ENCODE results near the gene NSD2. TPM values are rescaled to one million over a fixed set of nuclear protein-coding genes. Genes with fewer than 3 reads are reported as not detected.

The NSD2 gene
- polyA plus RNA-seq, 12 donors = 40.2 to 69.7 (median 52.1) TPM; not detected in 1

Other genes with a start within 250 kb of the NSD2 start
- gene FAM53A, start 187.1 kb upstream of the NSD2 start, polyA plus RNA-seq (ENCODE audit: insufficient read length in 12 of 12) = 1 to 10 TPM in 9 of 12 donors, under 1 TPM in 1, not detected in 2; 0.72 to 1.7 (median 1.3) TPM
- gene SLBP, start 159.1 kb upstream of the NSD2 start, polyA plus RNA-seq (ENCODE audit: insufficient read length in 12 of 12) = 10 to 100 TPM in 11 of 12 donors, not detected in 1; 32.0 to 57.2 (median 38.6) TPM
- 10 to 100 TPM in 11 of 12 donors, not detected in 1; 15.8 to 22.6 (median 20.4) TPM for gene TMEM129, start 150.1 kb upstream of the NSD2 start, polyA plus RNA-seq (ENCODE audit: insufficient read length in 12 of 12)
- 10 to 100 TPM in 11 of 12 donors, not detected in 1; 15.3 to 43.5 (median 26.6) TPM for gene TACC3, start 149.9 kb upstream of the NSD2 start, polyA plus RNA-seq (ENCODE audit: insufficient read length in 12 of 12)
- gene FGFR3, start 78.1 kb upstream of the NSD2 start, polyA plus RNA-seq (ENCODE audit: insufficient read length in 12 of 12) = 10 to 100 TPM in 4 of 12 donors, 1 to 10 TPM in 4, under 1 TPM in 3, not detected in 1; 0.92 to 62.4 (median 1.6) TPM
- 10 to 100 TPM in 11 of 12 donors, not detected in 1; 10.6 to 22.3 (median 14.2) TPM for gene LETM1, start 15.2 kb upstream of the NSD2 start, polyA plus RNA-seq (ENCODE audit: insufficient read length in 12 of 12)
- gene NELFA, start 137.6 kb downstream of the NSD2 start, polyA plus RNA-seq (ENCODE audit: insufficient read length in 12 of 12) = 10 to 100 TPM in 11 of 12 donors, not detected in 1; 15.6 to 35.3 (median 19.8) TPM
- gene NAT8L, start 187.9 kb downstream of the NSD2 start, polyA plus RNA-seq (ENCODE audit: insufficient read length in 12 of 12) = 1 to 10 TPM in 11 of 12 donors, not detected in 1; 1.3 to 2.8 (median 2.1) TPM

Data from muscle of arm (tissue), 12 donors.